Activated T-cell treated with anti-CD3 and anti-CD28 coated beads, Interleukin-2, amount 50 U/mL, for 24 hours (primary cell): ENCODE measurements around the gene C10orf105.

ENCODE experiments used
- DNase-seq: peaks from one replicate; pipeline ENCODE4 v3.0.0-alpha.2; 2020
- H3K27ac Mint-ChIP-seq: 2 replicates; pipeline ENCODE4 v1.8.0; 2020; ENCODE audit warnings: mild to moderate bottlenecking, mixed read lengths
- H3K27me3 Mint-ChIP-seq: 2 replicates; pipeline ENCODE4 v1.8.0; 2020; ENCODE audit warnings: mixed read lengths
- H3K36me3 Mint-ChIP-seq: 2 replicates; pipeline ENCODE4 v1.8.0; 2020; ENCODE audit warnings: low read depth, mixed read lengths
- H3K4me1 Mint-ChIP-seq: 2 replicates; pipeline ENCODE4 v1.8.0; 2020; ENCODE audit warnings: low read depth, mixed read lengths
- H3K4me3 Mint-ChIP-seq: 2 replicates; pipeline ENCODE4 v1.8.0; 2020; ENCODE audit warnings: mild to moderate bottlenecking, moderate library complexity, mixed read lengths
- H3K9me3 Mint-ChIP-seq: 2 replicates; pipeline ENCODE4 v1.8.0; 2020; ENCODE audit warnings: mixed read lengths

C10orf105 gene

GRCh38 chr10:71681977-71682376, 37.6 kb downstream of the C10orf105 start:
- no peaks in the 10 kb centered on the region for H3K9me3 Mint-ChIP-seq
- no peak overlapping the region for H3K4me3 Mint-ChIP-seq
- H3K27ac Mint-ChIP-seq, result no peak overlapping the region
- peaks cover 8% of the 10 kb centered on the region for H3K4me1 Mint-ChIP-seq
- no peak for DNase-seq
- H3K36me3 Mint-ChIP-seq, result no peaks in the 10 kb centered on the region
- no peaks in the 10 kb centered on the region for H3K27me3 Mint-ChIP-seq

- Mint-ChIP-seq H3K36me3 (no peaks in the 10 kb centered on the region), H3K4me1 (peaks cover 5% of the 10 kb centered on the region), H3K27ac (no peak overlapping the region), H3K4me3 (no peak overlapping the region), H3K9me3 (no peaks in the 10 kb centered on the region), H3K27me3 (no peaks in the 10 kb centered on the region)
- DNase-seq, result no peak
These were observed 40.2 kb downstream of the C10orf105 start for GRCh38 chr10:71679425-71679824.

- DNase-seq, result no peak
- Mint-ChIP-seq H3K4me3 (no peak overlapping the region), H3K9me3 (no peaks in the 10 kb centered on the region), H3K36me3 (no peaks in the 10 kb centered on the region), H3K27ac (no peak overlapping the region), H3K4me1 (no peaks in the 10 kb centered on the region), H3K27me3 (no peaks in the 10 kb centered on the region)
These were observed 41.3 kb downstream of the C10orf105 start for GRCh38 chr10:71678057-71678805.

GRCh38 chr10:71677261-71677660, 42.3 kb downstream of the C10orf105 start:
- H3K9me3 Mint-ChIP-seq, result no peaks in the 10 kb centered on the region
- no peak for DNase-seq
- H3K4me3 Mint-ChIP-seq, result no peak overlapping the region
- no peaks in the 10 kb centered on the region for H3K27me3 Mint-ChIP-seq
- no peaks in the 10 kb centered on the region for H3K4me1 Mint-ChIP-seq
- no peaks in the 10 kb centered on the region for H3K36me3 Mint-ChIP-seq
- H3K27ac Mint-ChIP-seq, result no peak overlapping the region

GRCh38 chr10:71675295-71675970, 44.1 kb downstream of the C10orf105 start:
- Mint-ChIP-seq H3K27ac (no peak overlapping the region), H3K9me3 (no peaks in the 10 kb centered on the region), H3K27me3 (no peaks in the 10 kb centered on the region), H3K4me1 (no peaks in the 10 kb centered on the region), H3K36me3 (no peaks in the 10 kb centered on the region), H3K4me3 (no peak overlapping the region)
- DNase-seq, result no peak

- H3K27me3 Mint-ChIP-seq, result no peaks in the 10 kb centered on the region
- H3K4me3 Mint-ChIP-seq, result no peak overlapping the region
- H3K27ac Mint-ChIP-seq, result no peak overlapping the region
- H3K9me3 Mint-ChIP-seq, result no peaks in the 10 kb centered on the region
- DNase-seq, result no peak
- H3K36me3 Mint-ChIP-seq, result no peaks in the 10 kb centered on the region
- peaks cover 5% of the 10 kb centered on the region for H3K4me1 Mint-ChIP-seq
These were observed 47.3 kb downstream of the C10orf105 start for GRCh38 chr10:71671994-71672946.

- Mint-ChIP-seq H3K27me3 (no peaks in the 10 kb centered on the region), H3K36me3 (no peaks in the 10 kb centered on the region), H3K9me3 (no peaks in the 10 kb centered on the region), H3K4me1 (peaks cover 12% of the 10 kb centered on the region), H3K4me3 (no peak overlapping the region), H3K27ac (peak overlapping the region; percentile 6)
- DNase-seq, result no peak
These were observed 52.2 kb downstream of the C10orf105 start for GRCh38 chr10:71667387-71667752.

GRCh38 chr10:71666639-71667386, 52.8 kb downstream of the C10orf105 start:
- Mint-ChIP-seq H3K27ac (no peak overlapping the region), H3K4me1 (peaks cover 12% of the 10 kb centered on the region), H3K4me3 (no peak overlapping the region), H3K27me3 (no peaks in the 10 kb centered on the region), H3K36me3 (no peaks in the 10 kb centered on the region), H3K9me3 (no peaks in the 10 kb centered on the region)
- peak; percentile 35 for DNase-seq

- no peaks in the 10 kb centered on the region for H3K9me3 Mint-ChIP-seq
- no peak overlapping the region for H3K4me3 Mint-ChIP-seq
- DNase-seq, result no peak
- H3K27ac Mint-ChIP-seq, result no peak overlapping the region
- H3K27me3 Mint-ChIP-seq, result no peaks in the 10 kb centered on the region
- H3K36me3 Mint-ChIP-seq, result no peaks in the 10 kb centered on the region
- H3K4me1 Mint-ChIP-seq, result peaks cover 12% of the 10 kb centered on the region
These were observed 54.1 kb downstream of the C10orf105 start for GRCh38 chr10:71665456-71665855.

GRCh38 chr10:71664585-71664984, 55.0 kb downstream of the C10orf105 start:
- no peaks in the 10 kb centered on the region for H3K27me3 Mint-ChIP-seq
- no peak for DNase-seq
- H3K4me1 Mint-ChIP-seq, result peaks cover 12% of the 10 kb centered on the region
- H3K36me3 Mint-ChIP-seq, result no peaks in the 10 kb centered on the region
- H3K27ac Mint-ChIP-seq, result no peak overlapping the region
- H3K4me3 Mint-ChIP-seq, result no peak overlapping the region
- no peaks in the 10 kb centered on the region for H3K9me3 Mint-ChIP-seq

GRCh38 chr10:71663311-71663710, 56.3 kb downstream of the C10orf105 start:
- Mint-ChIP-seq H3K27me3 (no peaks in the 10 kb centered on the region), H3K36me3 (no peaks in the 10 kb centered on the region), H3K4me1 (peaks cover 12% of the 10 kb centered on the region), H3K4me3 (no peak overlapping the region), H3K9me3 (no peaks in the 10 kb centered on the region), H3K27ac (no peak overlapping the region)
- DNase-seq, result no peak

- Mint-ChIP-seq H3K27me3 (no peaks in the 10 kb centered on the region), H3K9me3 (no peaks in the 10 kb centered on the region), H3K27ac (no peak overlapping the region), H3K4me3 (no peak overlapping the region), H3K36me3 (no peaks in the 10 kb centered on the region), H3K4me1 (peaks cover 2% of the 10 kb centered on the region)
- DNase-seq, result no peak
These were observed 57.7 kb downstream of the C10orf105 start for GRCh38 chr10:71661779-71662336.
